KMS-11 (cell line): Measurements from ENCODE around the gene CYP1A1.

Experiments used
- H2AFZ ChIP-seq: fragments of 200-600 bp; sonication (generic); 2 replicates; pipeline ENCODE4 v1.6.1; 2016; ENCODE audit warnings: antibody characterized with exemption, mixed run types, low read depth
- H3K27ac ChIP-seq: fragments of 200-600 bp; sonication (generic); 2 replicates; pipeline ENCODE4 v1.6.1; 2016; ENCODE audit warnings: mild to moderate bottlenecking, mixed run types
- H3K27me3 ChIP-seq: fragments of 200-600 bp; sonication (generic); 2 replicates; pipeline ENCODE4 v1.6.1; 2017; ENCODE audit warnings: mild to moderate bottlenecking, low read depth, mixed run types, moderate library complexity; ENCODE audit not compliant: insufficient read depth
- H3K36me3 ChIP-seq: fragments of 200-600 bp; sonication (generic); 2 replicates; pipeline ENCODE4 v1.6.1; 2017; ENCODE audit warnings: mild to moderate bottlenecking, mixed run types; ENCODE audit not compliant: insufficient read depth
- H3K4me1 ChIP-seq: fragments of 200-600 bp; sonication (generic); 2 replicates; pipeline ENCODE4 v1.6.1; 2016; ENCODE audit warnings: mild to moderate bottlenecking, low read depth, mixed run types; ENCODE audit not compliant: poor library complexity, severe bottlenecking
- H3K4me2 ChIP-seq: fragments of 200-600 bp; sonication (generic); 2 replicates; pipeline ENCODE4 v1.7.0; 2016; ENCODE audit warnings: mild to moderate bottlenecking, mixed run types
- H3K4me3 ChIP-seq: fragments of 200-600 bp; sonication (generic); IDR thresholded peaks from 2 replicates; pipeline ENCODE4 v1.6.1; 2017; ENCODE audit warnings: low read depth, low read length, mixed read lengths; ENCODE audit not compliant: insufficient read depth
- H3K79me2 ChIP-seq: fragments of 200-600 bp; sonication (generic); 2 replicates; pipeline ENCODE4 v1.6.1; 2016; ENCODE audit warnings: low read depth, mixed run types; ENCODE audit not compliant: insufficient read depth
- H3K9ac ChIP-seq: fragments of 200-600 bp; sonication (generic); 2 replicates; pipeline ENCODE4 v1.6.1; 2016; ENCODE audit warnings: mild to moderate bottlenecking, mixed run types
- H4K20me1 ChIP-seq: fragments of 200-600 bp; sonication (generic); 2 replicates; pipeline ENCODE4 v1.6.1; 2016; ENCODE audit warnings: mild to moderate bottlenecking, mixed run types; ENCODE audit not compliant: insufficient read depth
- CTCF ChIP-seq: fragments of 200-600 bp; sonication (generic); conservative IDR thresholded peaks from 2 replicates; pipeline ENCODE4 v1.6.1; 2017; ENCODE audit warnings: low read depth, mild to moderate bottlenecking, antibody characterized with exemption, low read length, moderate library complexity, mixed read lengths

CYP1A1 gene

DNA sequence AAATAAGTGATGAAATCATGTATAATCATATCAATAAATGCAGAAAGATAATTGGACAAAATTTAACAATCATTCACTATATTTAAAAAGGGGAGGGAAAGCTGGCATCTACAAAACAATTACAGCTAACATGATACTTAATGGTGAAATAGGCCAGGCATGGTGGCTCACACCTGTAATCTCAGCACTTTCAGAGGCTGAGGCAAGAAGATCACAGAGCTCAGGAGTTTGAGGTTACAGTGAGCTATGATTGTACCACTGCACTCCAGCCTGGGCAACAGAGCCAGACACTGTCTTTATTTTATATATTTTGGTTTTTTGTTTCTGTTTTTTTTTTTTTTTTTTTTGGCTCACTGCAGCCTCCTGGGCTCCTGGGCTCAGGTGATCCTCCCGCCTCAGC, 41.6 kb downstream of the CYP1A1 start:
- Histone ChIP-seq H3K4me3 (no peak overlapping the region), H3K4me2 (no peak overlapping the region), H3K4me1 (peaks cover 10% of the 10 kb centered on the region), H3K9ac (no peak overlapping the region), H2AFZ (no peak overlapping the region), H3K27me3 (no peaks in the 10 kb centered on the region), H4K20me1 (no peaks in the 10 kb centered on the region), H3K27ac (no peak overlapping the region), H3K36me3 (no peaks in the 10 kb centered on the region), H3K79me2 (peaks cover 4% of the 10 kb centered on the region; the same call in 1 of the 2 replicates)
- TF ChIP-seq CTCF = no peak

DNA sequence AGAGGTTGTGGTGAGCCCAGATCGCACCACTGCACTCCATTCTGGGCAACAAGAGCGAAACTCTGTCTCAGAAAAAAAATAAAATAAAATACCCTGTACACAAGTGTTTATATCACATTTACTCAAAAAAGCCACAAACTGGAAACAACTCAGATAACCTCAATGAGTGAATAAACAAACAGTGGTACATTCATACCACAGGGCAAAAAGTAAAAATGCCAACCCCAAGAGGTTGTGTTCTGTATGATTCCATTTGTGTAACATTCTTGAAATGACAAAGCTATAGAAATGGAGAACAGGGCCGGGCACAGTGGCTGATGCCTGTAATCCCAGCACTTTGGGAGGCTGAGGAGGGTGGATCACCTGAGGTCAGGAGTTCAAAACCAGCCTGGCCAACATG, 42.4 kb downstream of the CYP1A1 start:
- peaks cover 4% of the 10 kb centered on the region; the same call in 1 of the 2 replicates for H3K79me2 ChIP-seq

DNA sequence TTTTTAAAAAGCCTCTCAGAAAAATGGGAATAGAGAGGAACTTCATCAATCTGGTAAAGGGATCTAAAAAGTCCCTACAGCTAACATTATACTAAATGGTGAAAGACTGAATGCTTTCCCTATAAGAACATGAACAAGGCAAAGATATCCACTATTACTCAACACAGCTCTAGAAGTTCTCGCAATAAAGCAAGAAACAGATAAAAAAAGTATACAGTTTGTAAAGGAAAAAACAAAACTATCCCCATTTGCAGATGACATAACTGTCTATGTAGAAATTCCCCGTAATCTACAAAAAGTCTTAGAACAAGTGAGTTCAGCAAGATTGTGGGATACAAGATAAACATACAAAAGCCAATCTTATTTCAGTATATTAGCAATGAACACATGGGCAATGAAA, 44.9 kb downstream of the CYP1A1 start:
- Histone ChIP-seq H4K20me1 (no peaks in the 10 kb centered on the region), H3K79me2 (peaks cover 4% of the 10 kb centered on the region; the same call in 1 of the 2 replicates), H3K4me2 (no peak overlapping the region), H3K27me3 (no peaks in the 10 kb centered on the region), H3K36me3 (no peaks in the 10 kb centered on the region), H3K9ac (no peak overlapping the region), H3K27ac (no peak overlapping the region), H2AFZ (no peak overlapping the region), H3K4me3 (no peak overlapping the region), H3K4me1 (peaks cover 10% of the 10 kb centered on the region)
- no peak for TF ChIP-seq CTCF

More for the DNA sequence above, 42.4 kb downstream of the CYP1A1 start:
- no peak overlapping the region for H3K9ac ChIP-seq
- TF ChIP-seq CTCF = no peak
- no peak overlapping the region for H2AFZ ChIP-seq
- peaks cover 10% of the 10 kb centered on the region for H3K4me1 ChIP-seq
- H4K20me1 ChIP-seq = no peaks in the 10 kb centered on the region
- H3K27ac ChIP-seq = no peak overlapping the region
- no peaks in the 10 kb centered on the region for H3K27me3 ChIP-seq
- H3K4me2 ChIP-seq = no peak overlapping the region
- H3K36me3 ChIP-seq = no peaks in the 10 kb centered on the region
- no peak overlapping the region for H3K4me3 ChIP-seq

- Histone ChIP-seq H3K36me3 (no peaks in the 10 kb centered on the region), H4K20me1 (no peaks in the 10 kb centered on the region), H3K4me1 (no peaks in the 10 kb centered on the region), H3K9ac (no peak overlapping the region), H3K79me2 (no peaks in the 10 kb centered on the region), H2AFZ (no peak overlapping the region), H3K27me3 (no peaks in the 10 kb centered on the region), H3K4me3 (no peak overlapping the region), H3K4me2 (no peak overlapping the region), H3K27ac (no peak overlapping the region)
- no peak for TF ChIP-seq CTCF
These were observed 48.5 kb downstream of the CYP1A1 start for GRCh38 chr15:74676801-74677200.
